NCI-H187 treated with DMSO at 0.1 percent for 48 hours (cell line): Measurements from ENCODE around the gene OR2T8.
"Not testable (repeated sequence)": the region's sequence is repeated elsewhere in the genome, so short reads cannot be mapped to it uniquely, and the experiment has no call there.

Source experiments
- DNase-seq: peaks from one replicate; lab custom pipeline; 2025; lab: John Stamatoyannopoulos, UW

OR2T8 gene, protein sequence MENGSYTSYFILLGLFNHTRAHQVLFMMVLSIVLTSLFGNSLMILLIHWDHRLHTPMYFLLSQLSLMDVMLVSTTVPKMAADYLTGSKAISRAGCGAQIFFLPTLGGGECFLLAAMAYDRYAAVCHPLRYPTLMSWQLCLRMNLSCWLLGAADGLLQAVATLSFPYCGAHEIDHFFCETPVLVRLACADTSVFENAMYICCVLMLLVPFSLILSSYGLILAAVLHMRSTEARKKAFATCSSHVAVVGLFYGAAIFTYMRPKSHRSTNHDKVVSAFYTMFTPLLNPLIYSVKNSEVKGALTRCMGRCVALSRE

DNA sequence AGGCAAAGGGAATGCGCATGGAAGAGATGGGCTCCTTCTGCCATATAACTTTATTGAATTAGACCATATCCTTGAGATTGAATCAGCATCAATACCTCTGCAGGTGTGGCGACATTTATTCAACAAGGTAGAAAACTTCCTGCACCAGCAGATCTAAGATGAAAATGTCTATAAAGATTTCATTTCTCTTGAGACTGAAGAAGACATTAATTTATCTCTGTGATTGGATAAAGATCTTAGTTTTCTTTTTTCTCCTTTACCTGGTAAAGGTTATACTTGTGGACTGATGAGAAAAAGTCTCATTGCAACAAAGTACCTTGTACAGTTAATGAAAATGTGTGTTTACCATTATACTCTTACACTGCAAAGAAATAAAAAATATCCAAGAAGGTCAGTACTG lies at the start of gene OR2T8:
TSS of gene OR2T8 (plus strand) at position 301 of the 400 bp plus-strand sequence. CDS start 766 bp downstream, outside the sequence.
- no peak for DNase-seq

DNA sequence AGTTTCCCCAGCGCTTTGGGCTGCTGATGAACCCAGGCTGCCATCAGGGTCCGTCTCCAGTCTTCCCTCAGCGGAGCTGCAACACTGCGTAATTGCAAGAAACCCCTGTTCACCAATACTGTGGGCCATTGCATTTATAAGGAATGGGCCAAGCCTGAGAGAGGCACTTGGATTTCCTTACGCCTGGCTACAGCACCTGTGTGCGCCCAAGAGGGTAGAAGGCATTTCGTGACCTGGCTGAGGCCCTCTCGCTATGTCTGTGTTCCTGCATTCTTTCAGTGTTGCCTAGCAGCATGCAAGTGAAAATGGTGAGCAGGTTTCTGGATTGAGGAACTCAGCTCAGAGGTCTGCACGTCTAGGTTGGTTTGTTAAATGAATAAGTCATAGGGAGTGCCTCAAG lies 36.7 kb upstream of the OR2T8 start:
- DNase-seq: no peak

GRCh38 chr1:247884797-247885413 lies 35.1 kb upstream of the OR2T8 start:
- no peak for DNase-seq

- DNase-seq: no peak
These were observed 24.9 kb upstream of the OR2T8 start, which contains the start of gene OR2W3 for GRCh38 chr1:247895163-247895637. Gene OR2W3 (plus strand): TSS chr1:247895587. CDS start chr1:247895587, 0 bp downstream.

DNA sequence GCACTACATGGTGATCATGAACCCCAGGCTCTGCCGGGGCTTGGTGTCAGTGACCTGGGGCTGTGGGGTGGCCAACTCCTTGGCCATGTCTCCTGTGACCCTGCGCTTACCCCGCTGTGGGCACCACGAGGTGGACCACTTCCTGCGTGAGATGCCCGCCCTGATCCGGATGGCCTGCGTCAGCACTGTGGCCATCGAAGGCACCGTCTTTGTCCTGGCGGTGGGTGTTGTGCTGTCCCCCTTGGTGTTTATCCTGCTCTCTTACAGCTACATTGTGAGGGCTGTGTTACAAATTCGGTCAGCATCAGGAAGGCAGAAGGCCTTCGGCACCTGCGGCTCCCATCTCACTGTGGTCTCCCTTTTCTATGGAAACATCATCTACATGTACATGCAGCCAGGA lies 24.1 kb upstream of the OR2T8 start:
- DNase-seq: no peak

GRCh38 chr1:247904122-247904521 lies 15.9 kb upstream of the OR2T8 start:
- DNase-seq: no peak

- no peak for DNase-seq
These were observed 14.9 kb upstream of the OR2T8 start for GRCh38 chr1:247905181-247905580.

DNA sequence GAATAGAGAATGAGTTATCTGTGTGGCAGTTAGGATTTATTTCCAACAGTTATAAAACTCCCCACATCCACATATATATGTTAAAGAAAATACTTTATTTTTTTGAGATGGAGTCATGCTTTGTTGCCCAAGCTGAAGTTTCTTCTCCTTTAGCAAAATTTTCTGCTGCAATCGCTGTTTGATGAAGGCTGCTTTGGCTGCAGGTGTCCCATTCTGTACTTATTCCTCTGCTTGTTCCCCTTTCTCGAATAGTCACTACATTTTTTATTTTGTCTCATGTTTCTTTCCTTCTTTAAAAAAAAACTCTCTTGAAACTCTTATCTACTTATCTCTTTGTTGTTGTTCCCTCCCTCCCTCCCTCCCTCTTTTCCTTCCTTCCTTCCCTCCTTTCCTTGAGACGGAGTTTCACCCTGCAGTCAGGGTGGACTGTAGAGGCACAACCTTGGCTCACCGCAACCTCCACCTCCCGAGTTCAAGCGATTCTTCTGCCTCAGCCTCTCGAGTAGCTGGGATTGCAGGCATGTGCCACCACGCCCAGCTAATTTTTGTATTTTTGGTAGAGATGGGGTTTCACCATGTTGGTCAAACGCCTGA lies 14.0 kb upstream of the OR2T8 start:
- DNase-seq: no peak

DNA sequence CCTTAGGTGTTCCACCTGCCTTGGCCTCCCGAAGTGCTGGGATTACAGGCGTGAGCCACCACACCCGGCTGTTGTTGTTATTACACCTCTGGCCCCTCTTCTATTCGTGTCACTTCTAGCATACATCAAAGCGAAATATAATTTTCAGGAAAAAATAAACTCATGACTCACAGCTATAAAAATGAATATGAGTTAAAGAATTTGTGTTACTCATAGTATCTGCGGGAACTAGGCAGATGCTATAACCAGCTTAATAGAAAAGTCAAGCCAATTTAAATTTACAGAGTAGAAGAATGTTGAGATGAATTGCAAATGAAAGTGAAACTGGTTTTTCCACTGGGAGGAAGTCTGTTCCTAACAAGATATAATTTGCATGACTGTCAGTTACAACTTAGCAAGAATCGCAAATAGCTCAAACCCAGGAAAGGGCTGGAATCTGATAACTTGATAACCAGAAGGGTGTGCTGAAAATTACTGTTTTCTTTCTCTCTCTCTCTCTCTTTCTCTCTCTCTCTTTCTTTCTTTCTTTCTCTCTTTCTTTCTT lies 13.5 kb upstream of the OR2T8 start:
- DNase-seq: no peak

DNA sequence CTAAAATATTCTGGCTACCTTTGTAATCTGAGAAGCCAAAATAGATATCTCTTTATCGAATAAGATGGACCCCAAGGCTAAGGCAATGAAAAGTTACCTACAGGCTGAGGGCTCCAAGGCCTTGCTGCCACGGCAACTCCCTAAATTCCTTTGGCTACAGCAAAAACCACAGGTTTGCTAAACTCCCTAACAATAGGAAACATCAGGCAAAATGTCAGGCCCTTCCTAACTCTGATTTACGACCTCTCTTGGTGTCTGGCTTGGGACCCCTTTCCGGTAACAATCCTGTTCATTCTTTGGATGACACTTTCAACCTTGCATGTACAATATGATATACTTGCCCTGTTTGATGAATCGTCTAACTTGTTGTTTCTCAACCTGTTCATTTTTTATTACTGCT lies 11.3 kb upstream of the OR2T8 start:
- no peak for DNase-seq

DNA sequence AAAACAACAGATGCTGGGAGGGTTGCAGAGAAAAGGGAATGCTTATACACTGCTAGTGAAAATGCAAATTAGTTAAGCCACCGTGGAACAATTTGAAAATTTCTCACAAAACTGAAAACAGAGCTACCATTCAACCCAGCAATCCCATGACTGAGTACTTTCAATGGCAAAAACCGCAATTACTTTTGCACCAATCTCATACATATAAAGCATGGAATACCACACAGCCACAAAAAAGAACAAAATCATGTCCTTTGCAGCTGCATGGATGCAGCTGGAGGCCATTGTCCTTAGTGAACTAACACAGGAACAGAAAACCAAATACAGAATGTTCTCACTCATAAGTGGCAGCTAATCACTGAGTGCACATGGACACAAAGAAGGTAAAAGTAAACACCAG lies 6.3 kb upstream of the OR2T8 start:
- DNase-seq: no peak

GRCh38 chr1:247914941-247915662 lies 5.0 kb upstream of the OR2T8 start:
- no peak for DNase-seq

- no peak for DNase-seq
These were observed 3.9 kb downstream of the OR2T8 start for GRCh38 chr1:247923941-247924340.

DNA sequence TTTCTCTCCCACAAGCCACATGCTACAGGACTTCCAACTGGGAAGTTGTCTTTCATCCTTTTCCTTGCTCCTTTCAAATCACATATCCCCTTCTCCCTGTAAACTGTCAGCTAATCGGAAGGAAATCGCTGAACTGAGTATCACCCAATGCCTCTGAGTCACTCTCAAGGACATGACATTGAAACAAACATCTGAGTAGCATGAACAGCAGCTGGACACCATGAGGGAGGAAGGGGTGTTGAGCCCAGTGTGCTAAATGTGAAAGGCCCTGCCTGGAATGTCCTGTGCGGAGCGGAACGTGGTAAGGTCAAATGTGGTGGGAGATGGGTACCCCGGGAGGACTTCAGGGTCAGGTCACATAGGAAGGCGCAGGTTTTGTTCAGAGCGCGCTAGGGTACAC lies 4.8 kb downstream of the OR2T8 start, which contains the start of gene OR2AJ1:
TSS of gene OR2AJ1 (plus strand) at position 22 of the 400 bp plus-strand sequence. CDS start 8,880 bp downstream, outside the sequence.
- no peak for DNase-seq

DNA sequence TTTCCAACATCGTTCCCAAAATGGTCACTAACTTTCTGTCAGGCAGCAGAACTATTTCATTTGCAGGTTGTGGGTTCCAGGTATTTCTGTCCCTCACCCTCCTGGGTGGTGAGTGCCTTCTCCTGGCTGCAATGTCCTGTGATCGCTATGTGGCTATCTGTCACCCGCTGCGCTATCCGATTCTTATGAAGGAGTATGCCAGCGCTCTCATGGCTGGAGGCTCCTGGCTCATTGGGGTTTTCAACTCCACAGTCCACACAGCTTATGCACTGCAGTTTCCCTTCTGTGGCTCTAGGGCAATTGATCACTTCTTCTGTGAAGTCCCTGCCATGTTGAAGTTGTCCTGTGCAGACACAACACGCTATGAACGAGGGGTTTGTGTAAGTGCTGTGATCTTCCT lies 13.9 kb downstream of the OR2T8 start:
- no peak for DNase-seq

- DNase-seq: no peak
These were observed 15.7 kb downstream of the OR2T8 start for GRCh38 chr1:247935781-247936180.

- no peak for DNase-seq
These were observed 16.4 kb downstream of the OR2T8 start for GRCh38 chr1:247936415-247936814.

- not testable (repeated sequence) for DNase-seq
These were observed 17.1 kb downstream of the OR2T8 start for GRCh38 chr1:247936965-247937734.

DNA sequence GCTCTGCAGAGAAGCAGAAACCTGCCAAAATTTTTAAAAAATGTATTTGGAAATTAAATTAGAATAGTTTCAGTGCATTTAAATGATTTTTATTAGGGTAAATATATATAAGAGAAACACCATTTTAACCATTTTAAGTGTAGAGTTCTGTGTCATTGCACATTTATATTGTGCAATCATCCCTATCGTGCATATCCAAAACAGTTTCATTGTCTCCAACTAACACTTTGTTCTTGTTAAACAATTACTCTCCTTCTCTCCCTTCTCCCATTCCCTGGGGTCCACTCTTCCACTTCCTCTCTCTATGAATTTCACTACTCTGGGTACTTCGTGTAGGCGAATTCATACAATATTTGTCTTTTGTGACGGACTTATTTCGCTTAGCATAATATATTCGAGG lies 22.6 kb downstream of the OR2T8 start:
- no peak for DNase-seq

DNA sequence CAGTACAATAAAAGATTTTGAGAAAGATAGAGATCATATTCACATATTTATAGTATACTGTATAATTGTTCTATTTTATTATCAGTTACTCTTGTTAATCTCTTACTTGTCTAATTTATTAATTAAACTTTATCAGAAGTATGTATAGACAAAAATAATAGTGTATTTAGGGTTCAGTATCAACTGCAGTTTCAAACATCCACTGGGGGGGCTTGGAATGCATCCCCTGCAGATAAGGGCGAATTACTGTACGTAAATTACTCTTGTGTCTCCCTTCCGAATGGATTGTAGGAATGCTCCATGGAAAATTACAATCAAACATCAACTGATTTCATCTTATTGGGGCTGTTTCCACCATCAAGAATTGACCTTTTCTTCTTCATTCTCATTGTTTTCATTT lies 28.5 kb downstream of the OR2T8 start, which contains the start of gene OR2L8:
TSS of gene OR2L8 (plus strand) at position 301 of the 400 bp plus-strand sequence. CDS start at position 301, 0 bp downstream.
- no peak for DNase-seq

DNA sequence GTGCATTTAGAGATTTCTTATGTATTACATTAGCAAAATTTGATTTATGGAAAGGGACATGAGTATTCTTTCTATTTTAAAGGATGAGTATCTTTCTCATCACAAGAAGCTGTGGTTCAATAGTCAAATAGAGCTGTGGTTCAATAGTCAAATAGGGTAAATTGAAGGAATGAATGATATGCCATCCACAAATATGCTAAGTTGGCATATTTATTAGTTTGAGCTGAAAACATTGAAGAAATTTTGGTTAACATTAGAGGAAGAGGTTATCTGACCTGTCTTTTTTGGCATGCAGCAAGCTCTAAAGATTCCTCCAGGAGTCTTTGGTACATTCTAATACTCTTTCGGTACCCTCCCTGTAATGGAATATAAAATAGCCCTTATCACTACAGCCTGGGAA lies 33.4 kb downstream of the OR2T8 start:
- DNase-seq: no peak
